H9 (cell line): Measurements from ENCODE around the gene TMEM131. TPM values are rescaled to one million over a fixed set of nuclear protein-coding genes. Genes with fewer than 3 reads are reported as not detected.

Experiments used
- DNase-seq: peaks from one replicate; pipeline ENCODE4 v3.0.0-alpha.2; 2017
- H2AFZ ChIP-seq: one replicate; pipeline ENCODE4 v1.6.1; 2013; ENCODE audit warnings: mild to moderate bottlenecking, low read length, control low read depth, moderate library complexity
- H2AK5ac ChIP-seq: 2 replicates; pipeline ENCODE4 v1.6.1; 2013; ENCODE audit warnings: low read length, control low read depth, mixed read lengths; ENCODE audit not compliant: insufficient read length
- H2BK120ac ChIP-seq: one replicate; pipeline ENCODE4 v1.6.1; 2013; ENCODE audit warnings: low read depth, mild to moderate bottlenecking, low read length, control low read depth, inconsistent platforms; ENCODE audit not compliant: poor library complexity, severe bottlenecking
- H2BK12ac ChIP-seq: 2 replicates; pipeline ENCODE4 v1.6.1; 2013; ENCODE audit warnings: low read length, control low read depth, mixed read lengths, low read depth; ENCODE audit not compliant: insufficient read length
- H2BK15ac ChIP-seq: 2 replicates; pipeline ENCODE4 v1.6.1; 2013; ENCODE audit warnings: low read depth, low read length, control low read depth
- H2BK20ac ChIP-seq: one replicate; pipeline ENCODE4 v1.6.1; 2013; ENCODE audit warnings: low read depth, mild to moderate bottlenecking, low read length, control low read depth, inconsistent platforms; ENCODE audit not compliant: poor library complexity, severe bottlenecking
- H2BK5ac ChIP-seq: 2 replicates; pipeline ENCODE4 v1.6.1; 2013; ENCODE audit warnings: low read length, control low read depth, mixed read lengths; ENCODE audit not compliant: insufficient read length
- H3K14ac ChIP-seq: 2 replicates; pipeline ENCODE4 v1.6.1; 2013; ENCODE audit warnings: low read length, control low read depth; ENCODE audit not compliant: insufficient read depth
- H3K18ac ChIP-seq: 2 replicates; pipeline ENCODE4 v1.6.1; 2013; ENCODE audit warnings: low read depth, mild to moderate bottlenecking, mixed read lengths, low read length, control low read depth; ENCODE audit not compliant: insufficient read length
- H3K23ac ChIP-seq: 2 replicates; pipeline ENCODE4 v1.6.1; 2013; ENCODE audit warnings: low read length, control low read depth, mixed read lengths, low read depth; ENCODE audit not compliant: insufficient read length
- H3K23me2 ChIP-seq: 2 replicates; pipeline ENCODE4 v1.6.1; 2013; ENCODE audit warnings: low read depth, mild to moderate bottlenecking, mixed read lengths, low read length, control low read depth; ENCODE audit not compliant: insufficient read length, poor library complexity, severe bottlenecking
- H3K27ac ChIP-seq: 2 replicates; pipeline ENCODE4 v1.5.1; 2013; ENCODE audit warnings: low read length, control low read depth, mixed read lengths, low read depth; ENCODE audit not compliant: insufficient read length
- H3K27me3 ChIP-seq: 2 replicates; pipeline ENCODE4 v1.6.1; 2013; ENCODE audit warnings: low read length, control low read depth, inconsistent platforms; ENCODE audit not compliant: insufficient read depth
- H3K4ac ChIP-seq: 2 replicates; pipeline ENCODE4 v1.6.1; 2013; ENCODE audit warnings: low read depth, mild to moderate bottlenecking, control low read depth, inconsistent platforms, low read length, moderate library complexity
- H3K4me1 ChIP-seq: 2 replicates; pipeline ENCODE4 v1.6.1; 2013; ENCODE audit warnings: low read length, control low read depth, inconsistent platforms; ENCODE audit not compliant: insufficient read depth
- H3K4me2 ChIP-seq: 2 replicates; pipeline ENCODE4 v1.6.1; 2013; ENCODE audit warnings: low read length, control low read depth, mixed read lengths; ENCODE audit not compliant: insufficient read length, insufficient read depth
- H3K56ac ChIP-seq: 2 replicates; pipeline ENCODE4 v1.6.1; 2013; ENCODE audit warnings: low read depth, mild to moderate bottlenecking, mixed read lengths, low read length, control low read depth; ENCODE audit not compliant: insufficient read length
- H3K79me1 ChIP-seq: 2 replicates; pipeline ENCODE4 v1.6.1; 2013; ENCODE audit warnings: low read depth, mild to moderate bottlenecking, moderate library complexity, low read length, control low read depth, inconsistent platforms; ENCODE audit not compliant: insufficient read depth, poor library complexity, severe bottlenecking
- H3K79me2 ChIP-seq: 2 replicates; pipeline ENCODE4 v1.6.1; 2013; ENCODE audit warnings: low read length, control low read depth, inconsistent platforms; ENCODE audit not compliant: insufficient read depth
- H3K9ac ChIP-seq: 2 replicates; pipeline ENCODE4 v1.6.1; 2013; ENCODE audit warnings: low read length, control low read depth, mixed read lengths; ENCODE audit not compliant: insufficient read length; ENCODE audit errors: extremely low read depth
- H3K9me3 ChIP-seq: one replicate; pipeline ENCODE4 v1.6.1; 2013; ENCODE audit warnings: low read depth, low read length, inconsistent platforms; ENCODE audit not compliant: control insufficient read depth
- H3T11ph ChIP-seq: one replicate; pipeline ENCODE4 v1.6.1; 2013; ENCODE audit warnings: mild to moderate bottlenecking, low read length, control low read depth, inconsistent platforms
- H4K20me1 ChIP-seq: one replicate; pipeline ENCODE4 v1.6.1; 2013; ENCODE audit not compliant: control insufficient read depth, insufficient read length, insufficient read depth
- H4K5ac ChIP-seq: 2 replicates; pipeline ENCODE4 v1.6.1; 2013; ENCODE audit warnings: low read depth, mild to moderate bottlenecking, mixed read lengths, low read length, control low read depth; ENCODE audit not compliant: insufficient read length
- H4K8ac ChIP-seq: replicated peaks from 2 replicates; pipeline ENCODE4 v1.6.1; 2013; ENCODE audit warnings: low read length, control low read depth, mixed read lengths, low read depth; ENCODE audit not compliant: insufficient read length
- H4K91ac ChIP-seq: 2 replicates; pipeline ENCODE4 v1.6.1; 2013; ENCODE audit warnings: low read depth, mild to moderate bottlenecking, moderate library complexity, mixed read lengths, low read length, control low read depth; ENCODE audit not compliant: insufficient read length
- H3K27ac Mint-ChIP-seq, 3 experiments: 2 replicates in 2 of 3; 3 replicates in 1 of 3; pipeline ENCODE4 v1.8.0; 2020 to 2021; ENCODE audit warnings: mixed read lengths in 3 of 3, mild to moderate bottlenecking in 1 of 3, moderate library complexity in 1 of 3
- H3K27me3 Mint-ChIP-seq: 2 replicates; pipeline ENCODE4 v1.8.0; 2021; ENCODE audit warnings: low read depth, mild to moderate bottlenecking, moderate library complexity, mixed read lengths
- H3K36me3 Mint-ChIP-seq, 3 experiments: 2 replicates in 2 of 3; 3 replicates in 1 of 3; pipeline ENCODE4 v1.8.0; 2020 to 2021; ENCODE audit warnings: low read depth in 3 of 3, mixed read lengths in 3 of 3; ENCODE audit not compliant: insufficient read depth in 1 of 3
- H3K4me1 Mint-ChIP-seq, 2 experiments: 2 replicates each; pipeline ENCODE4 v1.8.0; 2020; ENCODE audit warnings: mixed read lengths in 2 of 2
- H3K4me3 Mint-ChIP-seq, 2 experiments: 2 replicates in 1 of 2; 3 replicates in 1 of 2; pipeline ENCODE4 v1.8.0; 2020 to 2021; ENCODE audit warnings: mild to moderate bottlenecking in 2 of 2, mixed read lengths in 2 of 2, moderate library complexity in 1 of 2
- H3K9me3 Mint-ChIP-seq, 2 experiments: 2 replicates in 1 of 2; 3 replicates in 1 of 2; pipeline ENCODE4 v1.8.0; 2020; ENCODE audit warnings: mild to moderate bottlenecking in 2 of 2, mixed read lengths in 2 of 2, moderate library complexity in 1 of 2
- CTCF ChIP-seq: fragments of 200-600 bp; sonication (generic); conservative IDR thresholded peaks from 3 replicates; pipeline ENCODE4 v1.8.0; 2021; ENCODE audit warnings: antibody characterized with exemption, mild to moderate bottlenecking
- total RNA-seq: library from RNA; stranded (reverse); gene quantifications from 2 replicates; pipeline ENCODE4 v1.2.1, GENCODE V29; 2021

TMEM131 gene
- total RNA-seq, 1 experiment from 2014 or later: 20.9 TPM

- H3K4me3 Mint-ChIP-seq: no peak overlapping the region
- no peak overlapping the region for H3T11ph ChIP-seq
- no peaks in the 10 kb centered on the region for H3K9me3 Mint-ChIP-seq
- no peak overlapping the region for H3K18ac ChIP-seq
- no peak overlapping the region for H2BK5ac ChIP-seq
- TF ChIP-seq CTCF: no peak
- H3K4me2 ChIP-seq: no peak overlapping the region
- no peaks in the 10 kb centered on the region; a peak in 1 of 7 replicates for H3K36me3 Mint-ChIP-seq
- H3K4me1 Mint-ChIP-seq: no peaks in the 10 kb centered on the region
- no peaks in the 10 kb centered on the region for H3K27me3 Mint-ChIP-seq
- no peak overlapping the region for H2AFZ ChIP-seq
- H2BK120ac ChIP-seq: no peak overlapping the region
- H3K79me2 ChIP-seq: no peaks in the 10 kb centered on the region
- no peaks in the 10 kb centered on the region for H3K9me3 ChIP-seq
- no peaks in the 10 kb centered on the region for H3K27me3 ChIP-seq
- H3K27ac ChIP-seq: no peak overlapping the region
- no peak overlapping the region for H3K9ac ChIP-seq
- H3K23ac ChIP-seq: no peak overlapping the region
- H3K23me2 ChIP-seq: no peaks in the 10 kb centered on the region
- H2BK12ac ChIP-seq: no peak overlapping the region
- H3K56ac ChIP-seq: no peak overlapping the region
- H4K20me1 ChIP-seq: no peaks in the 10 kb centered on the region
- no peak overlapping the region for H3K14ac ChIP-seq
- DNase-seq: no peak
- no peaks in the 10 kb centered on the region for H3K79me1 ChIP-seq
- no peak overlapping the region for H2AK5ac ChIP-seq
- H4K5ac ChIP-seq: no peak overlapping the region
- H4K91ac ChIP-seq: no peak overlapping the region
- H2BK15ac ChIP-seq: no peak overlapping the region
- H3K4me1 ChIP-seq: no peaks in the 10 kb centered on the region
- H3K4ac ChIP-seq: no peak overlapping the region
- no peak overlapping the region for H3K27ac Mint-ChIP-seq
- no peak overlapping the region for H2BK20ac ChIP-seq
- no peak overlapping the region for H4K8ac ChIP-seq
Observed at GRCh38 chr2:97784953-97785352, 210.8 kb downstream of the TMEM131 start.
